Cardiac septum (tissue), 1 donor: Measurements from ENCODE around the gene FAF1. TPM values are rescaled to one million over a fixed set of nuclear protein-coding genes. Genes with fewer than 3 reads are reported as not detected.
"Not testable (repeated sequence)": the region's sequence is repeated elsewhere in the genome, so short reads cannot be mapped to it uniquely, and the experiment has no call there.

Experiments used
- DNase-seq: peaks from one replicate; pipeline ENCODE4 v3.0.0-alpha.2; 2020; ENCODE audit warnings: low spot score
- intact Hi-C: fragments of 100-400 bp; cut with DNase I; formaldehyde crosslinking; loops from one replicate; pipeline ENCODE4 v1.14.0; 2022
- total RNA-seq: library from RNA; stranded (reverse); fragmentation: NEBNext Ultra II Directional; extraction: Animal tissue kit (Norgen Biotek cat#: 25700); gene quantifications from one replicate; pipeline ENCODE4 v1.2.1, GENCODE V29; 2021
- donor health status: DM: no; HTN: no; CAD: no.

The FAF1 gene
- total RNA-seq, 1 donor from 2014 or later = 81.0 TPM

DNA sequence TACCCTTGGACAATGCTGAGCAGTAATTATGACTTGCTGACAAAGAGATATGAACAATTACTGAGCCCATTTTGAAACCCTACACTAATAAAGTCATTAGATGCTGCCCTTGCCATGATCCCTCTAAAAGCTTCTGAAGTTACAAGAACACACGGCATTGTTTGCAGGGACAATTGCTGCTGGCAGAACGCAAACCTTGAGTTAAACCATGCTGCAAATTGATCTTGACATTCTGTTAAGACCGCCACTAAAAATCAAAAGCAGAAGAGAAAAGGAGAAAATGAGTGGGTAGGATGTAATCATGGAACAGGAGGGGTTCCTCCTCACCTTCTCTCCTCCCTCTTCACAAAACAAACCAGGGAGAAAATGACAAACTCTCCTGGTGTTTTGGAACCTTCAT, 400.6 kb downstream of the FAF1 start:
- DNase-seq = no peak
- intact Hi-C loops = no loop called here

DNA sequence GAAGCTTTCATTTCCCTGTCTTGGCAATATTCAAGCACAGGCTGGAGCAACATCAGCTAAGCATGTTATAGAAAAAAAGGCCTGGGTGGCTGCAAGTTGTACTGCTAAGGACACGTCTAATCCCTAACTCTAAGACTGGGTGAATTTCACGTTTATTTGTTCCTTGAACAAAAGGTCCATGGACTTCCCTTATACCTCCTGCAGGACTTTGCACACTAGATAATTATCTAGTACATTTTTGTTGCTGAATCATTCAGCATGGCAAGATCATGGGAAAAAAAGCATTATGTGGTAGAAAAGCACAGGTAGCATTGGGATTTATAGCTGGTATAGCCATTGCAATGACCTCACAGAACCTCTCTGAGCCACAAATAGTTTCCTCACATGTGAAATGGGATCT, 406.1 kb downstream of the FAF1 start:
- intact Hi-C loops = no loop called here

DNA sequence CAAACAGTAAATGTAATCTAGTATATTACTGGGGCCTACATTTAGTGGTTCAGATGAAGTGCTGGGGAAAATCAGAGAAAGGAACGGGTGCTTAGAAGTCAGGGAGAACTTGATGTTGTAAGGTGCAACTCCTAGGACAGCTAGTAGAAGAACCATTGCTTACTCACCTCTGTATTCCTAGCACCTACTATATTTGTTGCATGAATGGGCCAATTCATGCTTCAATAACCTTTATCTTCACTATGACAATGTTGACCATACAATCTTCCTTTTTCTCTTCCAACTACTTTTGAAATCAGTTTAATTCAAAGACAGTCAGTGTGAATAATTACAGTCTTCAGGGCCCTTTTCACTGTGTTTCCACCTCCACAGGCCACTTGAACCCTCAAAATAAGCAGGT, 411.8 kb downstream of the FAF1 start:
- intact Hi-C loops = no loop called here

More for the DNA sequence above, 406.1 kb downstream of the FAF1 start:
- DNase-seq = no peak

DNA sequence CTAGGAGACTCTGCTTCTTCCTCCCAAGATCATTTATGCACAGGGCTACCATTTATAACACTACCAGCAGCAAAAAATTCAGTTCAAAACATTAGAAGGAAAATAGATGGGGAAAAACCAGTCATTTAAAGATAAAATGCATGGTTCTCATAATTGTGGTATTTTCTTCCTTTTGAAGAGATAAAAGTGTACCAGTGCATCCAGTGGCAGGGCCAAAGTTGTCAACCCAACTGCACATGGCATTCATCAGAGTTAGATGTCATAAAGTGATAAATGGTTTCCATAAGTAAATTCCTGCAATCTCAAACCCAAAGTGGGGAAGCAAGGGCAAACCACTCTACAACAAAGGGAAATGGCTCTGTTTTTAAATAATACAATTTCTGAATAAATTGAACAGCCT, 417.7 kb downstream of the FAF1 start:
- intact Hi-C loops = no loop called here
- no peak for DNase-seq

More for the DNA sequence above, 411.8 kb downstream of the FAF1 start:
- DNase-seq = no peak

DNA sequence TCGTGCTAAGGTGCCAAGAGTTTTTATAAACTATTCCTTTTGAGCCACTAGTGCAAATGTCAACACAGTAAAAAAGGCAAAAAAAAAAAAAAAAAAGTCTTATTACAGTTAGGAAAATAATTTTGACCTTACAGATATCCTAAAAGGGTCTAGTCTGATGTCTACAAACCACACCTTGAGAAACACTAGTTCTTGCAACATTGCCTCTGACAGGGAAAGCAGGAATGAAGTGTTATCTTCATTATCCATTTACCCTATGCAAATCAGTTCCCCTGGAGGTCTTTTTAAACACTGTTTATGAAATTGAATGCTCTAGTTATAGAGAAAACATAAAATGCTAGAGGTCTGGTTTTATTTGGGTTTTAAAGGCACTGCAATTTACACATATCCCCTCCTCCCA, 421.6 kb downstream of the FAF1 start:
- intact Hi-C loops = no loop called here
- DNase-seq = no peak

DNA sequence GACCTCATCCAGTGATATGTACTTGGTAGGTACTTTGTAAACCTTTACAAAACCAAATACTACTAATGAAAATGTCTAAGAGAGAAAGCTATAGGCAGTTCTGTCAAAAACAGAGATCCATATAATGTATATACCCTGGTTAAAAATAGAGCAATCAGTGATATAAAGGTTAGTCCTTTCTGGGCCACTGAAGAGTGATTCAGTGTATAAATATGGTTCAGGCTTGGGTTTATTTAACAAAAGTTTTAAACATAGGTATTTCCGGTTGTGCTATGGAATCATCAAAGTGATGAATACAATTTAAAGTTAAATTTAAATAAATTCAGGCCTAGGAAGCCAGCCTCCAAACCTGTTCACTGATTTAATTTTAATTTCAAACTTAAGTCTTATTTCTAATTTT, 428.5 kb downstream of the FAF1 start:
- intact Hi-C loops = no loop called here
- no peak for DNase-seq

DNA sequence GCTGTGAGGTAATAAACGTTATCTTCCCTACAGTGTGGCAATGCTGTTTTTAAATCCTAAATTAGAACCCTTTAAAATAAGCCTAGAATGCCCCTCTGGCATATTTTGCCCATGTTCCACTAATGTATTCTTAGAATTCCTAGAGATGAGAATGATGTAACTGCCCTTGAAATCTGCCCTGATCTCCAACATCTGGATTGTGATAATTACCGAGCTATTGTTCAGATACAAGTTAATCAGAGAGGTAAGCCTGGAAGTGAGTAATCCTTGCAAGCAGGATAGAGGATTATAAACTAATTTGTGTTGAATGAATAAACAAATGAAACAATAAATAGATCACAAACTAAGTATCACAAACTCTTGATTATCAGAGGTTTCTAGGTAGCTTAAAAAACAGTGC, 429.0 kb downstream of the FAF1 start:
- DNase-seq = no peak
- intact Hi-C loops = no loop called here

DNA sequence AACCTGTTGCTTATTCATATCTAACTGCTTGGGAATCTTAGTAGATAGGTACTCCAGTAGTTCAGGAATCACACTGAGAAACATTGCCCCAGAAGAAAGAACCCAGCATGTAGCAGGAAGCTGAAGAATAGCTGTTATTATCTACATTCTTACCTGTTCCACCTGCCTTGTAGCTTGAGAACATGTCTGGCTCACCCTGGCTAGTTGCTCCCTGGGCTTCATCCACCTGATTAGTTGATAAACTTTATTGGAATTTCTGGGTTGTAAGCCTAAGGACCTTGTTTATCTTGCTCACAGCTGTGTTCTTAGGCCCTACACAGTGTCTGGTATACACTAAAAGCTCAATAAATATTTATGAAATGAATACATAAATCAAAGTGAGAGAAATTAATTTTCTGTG, 430.6 kb downstream of the FAF1 start:
- DNase-seq = no peak
- intact Hi-C loops = no loop called here

DNA sequence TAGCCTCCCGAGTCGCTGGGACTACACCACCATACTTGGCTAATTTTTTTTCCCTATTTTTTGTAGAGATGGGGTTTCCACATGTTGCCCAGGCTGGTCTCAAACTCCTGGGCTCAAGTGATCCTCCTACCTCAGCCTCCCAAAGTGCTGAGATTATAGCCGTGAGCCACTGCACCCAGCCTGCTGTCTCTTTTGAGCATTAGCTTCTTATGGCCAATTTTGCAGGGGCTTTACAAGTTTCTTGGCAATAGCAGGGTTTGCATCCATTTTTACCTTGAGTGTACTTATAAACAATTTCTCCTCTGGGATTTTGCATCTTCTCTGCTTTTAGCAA, 432.1 kb downstream of the FAF1 start:
- intact Hi-C loops, DNase-seq: not testable (repeated sequence)

DNA sequence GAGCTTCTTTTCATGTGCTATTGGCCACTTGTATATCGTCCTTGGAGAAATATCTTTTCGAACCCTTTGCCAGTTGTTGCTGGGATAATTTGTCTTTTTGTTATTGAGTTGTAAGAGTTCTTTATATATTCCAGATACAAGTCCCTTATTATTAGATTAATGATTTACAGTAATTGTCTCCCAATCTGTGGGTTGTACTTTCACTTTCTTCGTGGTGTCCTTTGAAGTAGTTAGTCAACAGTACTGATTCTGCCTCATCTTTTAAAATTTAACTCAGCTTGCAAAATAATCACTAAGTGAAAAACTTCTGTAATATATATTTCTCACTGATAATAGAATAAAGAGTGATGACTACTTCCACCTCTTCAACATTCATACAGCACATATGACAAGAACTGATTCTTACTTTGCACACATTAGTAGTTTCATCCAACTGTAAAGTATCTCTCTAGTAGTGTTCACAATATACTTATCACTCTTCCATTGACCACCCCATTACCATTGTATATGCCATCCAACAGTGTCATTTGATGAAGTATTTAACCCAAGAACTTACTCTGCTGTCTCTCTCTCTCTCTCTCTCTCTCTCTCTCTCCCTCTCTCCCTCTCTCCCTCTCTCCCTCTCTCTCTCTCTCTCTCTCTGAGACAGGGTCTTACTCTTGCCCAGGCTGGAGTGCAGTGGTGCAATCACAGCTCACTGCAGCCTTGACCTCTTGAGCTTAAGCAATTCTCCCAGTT, 432.6 kb downstream of the FAF1 start:
- DNase-seq = no peak
- intact Hi-C loops = no loop called here

DNA sequence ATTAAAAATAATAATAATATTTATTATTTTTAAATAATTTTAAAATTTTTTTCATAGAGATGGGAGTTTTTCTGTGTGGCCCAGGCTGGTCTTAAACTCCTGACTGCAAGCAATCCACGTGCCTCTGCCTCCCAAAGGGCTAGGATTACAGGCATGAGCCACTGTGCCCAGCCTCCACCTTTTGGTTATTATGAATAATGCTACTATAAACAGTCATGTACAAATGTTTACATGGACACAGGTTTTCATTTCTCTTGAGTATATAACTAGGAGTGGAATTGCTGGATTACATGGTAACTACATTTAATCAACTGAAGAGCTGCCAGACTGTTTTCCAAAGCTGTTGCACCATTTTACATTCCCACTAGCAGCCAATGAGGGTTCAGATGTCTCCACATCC, 433.6 kb downstream of the FAF1 start:
- no peak for DNase-seq
- intact Hi-C loops = no loop called here

DNA sequence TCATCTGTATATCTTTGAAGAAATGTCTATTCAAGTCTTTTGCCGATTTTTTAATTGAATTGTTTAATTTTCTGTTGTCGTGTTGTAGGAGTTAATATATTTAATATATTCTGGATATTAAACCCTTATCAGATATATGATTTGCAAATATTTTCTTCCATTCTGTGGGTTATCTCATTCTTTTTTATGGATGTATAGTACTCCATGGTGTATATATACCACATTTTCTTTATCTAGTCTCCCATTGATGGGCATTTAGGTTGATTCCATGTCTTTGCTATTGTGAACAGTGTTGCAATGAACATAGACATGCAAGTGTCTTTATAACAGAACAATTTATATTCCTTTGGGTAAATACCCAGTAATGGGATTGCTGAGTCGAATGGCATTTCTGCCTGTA, 436.5 kb downstream of the FAF1 start:
- DNase-seq = no peak
- intact Hi-C loops = no loop called here

DNA sequence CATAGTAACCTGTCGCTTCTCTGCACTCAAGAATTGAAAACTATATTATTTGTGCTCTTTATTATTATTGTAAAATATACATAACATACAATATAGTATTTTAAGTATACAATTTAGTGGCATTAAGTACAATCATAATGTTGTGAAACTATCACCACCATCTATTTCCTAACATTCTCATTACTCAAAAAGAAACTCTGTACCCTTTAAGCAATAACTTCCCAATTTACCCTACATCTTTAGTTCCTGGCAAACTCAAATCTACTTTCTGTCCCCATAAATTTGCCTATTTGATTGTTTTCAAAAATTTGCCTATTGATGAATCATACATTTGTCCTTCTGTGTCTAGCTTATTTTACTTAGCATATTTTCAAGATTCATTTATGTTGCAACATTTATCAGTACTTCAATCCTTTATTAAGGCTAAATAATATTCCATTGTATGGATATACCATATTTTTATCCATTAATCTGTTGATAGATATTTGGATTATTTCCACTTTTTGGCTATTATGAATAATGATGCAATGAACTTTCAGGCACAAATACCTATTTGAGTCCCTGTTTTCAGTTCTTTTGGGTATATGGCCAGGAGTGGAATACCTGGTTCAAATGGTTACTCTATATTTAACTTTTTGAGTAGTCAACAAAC, 437.2 kb downstream of the FAF1 start:
- no peak for DNase-seq
- intact Hi-C loops = no loop called here

DNA sequence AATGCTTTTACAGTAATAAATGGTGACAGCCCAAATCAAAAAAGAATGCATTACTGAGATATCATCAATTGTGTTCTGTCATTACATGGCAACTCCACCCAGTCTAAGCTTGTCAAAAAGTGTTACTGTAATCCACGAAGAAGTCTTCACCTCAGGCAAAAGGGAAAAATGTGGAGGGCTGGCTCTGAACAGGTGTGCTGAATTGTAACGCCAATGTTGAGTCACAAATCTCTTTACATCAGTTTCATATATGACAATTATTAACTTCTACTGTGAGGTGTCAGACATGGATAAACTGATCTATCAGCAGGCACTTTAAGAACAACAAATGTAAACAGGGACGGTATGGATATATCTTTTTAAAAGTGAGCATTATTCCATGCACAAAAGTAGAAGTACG, 438.4 kb downstream of the FAF1 start:
- DNase-seq = no peak
- intact Hi-C loops = no loop called here

DNA sequence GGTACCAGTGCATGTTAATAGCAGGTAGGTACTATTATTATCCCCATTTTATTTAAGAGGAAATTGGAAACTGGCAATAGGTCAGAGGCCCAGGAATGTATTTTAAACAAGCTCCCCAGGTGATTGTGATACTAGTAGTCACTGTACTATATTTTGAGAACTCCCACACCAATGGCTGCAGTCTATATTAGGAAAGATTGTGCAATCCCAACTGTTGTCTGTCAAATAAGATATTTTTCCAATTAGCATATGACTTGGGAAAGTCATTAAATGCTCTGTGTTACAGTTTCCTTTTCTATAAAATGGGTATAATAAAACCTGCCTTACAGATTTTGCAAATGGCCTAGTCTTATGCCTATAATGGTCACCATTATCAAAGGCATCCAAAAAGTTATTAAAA, 442.6 kb downstream of the FAF1 start:
- no peak for DNase-seq
- intact Hi-C loops = no loop called here

DNA sequence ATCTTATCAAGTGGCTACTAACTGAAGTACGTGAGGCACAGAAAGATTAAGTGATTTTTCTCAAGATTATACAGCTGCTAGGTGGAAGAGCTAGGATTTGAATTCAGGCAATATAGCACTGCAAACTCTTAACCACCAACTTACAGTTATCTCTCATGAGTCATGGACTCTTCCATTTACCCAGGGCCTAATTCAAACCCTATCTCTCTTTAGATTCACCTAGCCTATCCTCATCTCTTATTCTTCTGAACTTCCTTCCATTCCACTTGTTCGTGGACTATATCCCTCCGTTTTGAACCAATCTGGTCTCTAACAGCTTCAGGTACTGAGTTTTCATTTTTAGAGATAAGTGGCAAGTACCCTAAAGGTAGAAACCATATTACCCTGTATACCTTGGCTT, 444.0 kb downstream of the FAF1 start:
- no peak for DNase-seq
- intact Hi-C loops = no loop called here

DNA sequence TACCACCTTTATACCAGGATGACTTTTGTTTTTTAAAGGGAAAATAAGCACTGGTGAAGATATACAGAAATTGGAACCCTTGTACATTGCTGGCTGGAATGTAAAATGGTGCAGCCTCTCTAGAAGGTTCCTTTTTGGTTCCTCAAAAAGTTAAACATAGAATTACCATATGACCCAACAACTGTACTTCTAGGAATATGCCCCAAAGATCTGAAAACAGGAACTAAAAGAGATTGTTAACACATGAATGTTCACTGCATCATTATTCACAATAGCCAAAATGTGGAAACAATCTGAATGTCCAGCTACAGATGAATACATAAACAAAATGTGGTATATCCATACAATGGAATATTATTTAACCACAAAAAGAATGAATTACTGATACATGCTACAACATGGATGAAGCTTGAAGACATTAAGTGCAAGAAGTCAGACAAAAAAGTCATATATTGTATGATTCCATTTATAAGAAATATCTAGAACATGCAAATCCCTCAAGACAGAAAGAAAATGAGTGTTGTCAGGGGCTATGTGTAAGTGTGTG, 452.0 kb downstream of the FAF1 start:
- intact Hi-C loops = no loop called here

DNA sequence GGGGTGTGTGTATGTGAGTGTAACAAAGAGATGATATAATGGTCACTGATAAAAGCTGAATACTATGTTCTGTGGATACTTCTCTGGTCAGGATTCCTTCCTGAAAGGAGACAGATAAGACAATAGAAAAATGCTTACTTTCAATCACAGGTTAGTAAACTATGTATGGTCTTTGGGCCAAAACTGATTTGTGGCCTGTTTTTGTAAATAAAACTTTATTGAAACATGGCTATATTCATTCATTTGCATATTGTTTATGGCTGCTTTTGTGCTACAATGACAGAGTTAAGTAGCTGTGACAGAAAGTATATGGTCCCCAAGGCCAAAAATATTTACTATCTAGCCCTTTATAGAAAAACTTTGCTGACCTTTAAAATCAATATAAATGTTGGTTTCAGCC, 454.6 kb downstream of the FAF1 start:
- intact Hi-C loops = no loop called here
- no peak for DNase-seq

More for the DNA sequence above, 452.0 kb downstream of the FAF1 start:
- no peak for DNase-seq

DNA sequence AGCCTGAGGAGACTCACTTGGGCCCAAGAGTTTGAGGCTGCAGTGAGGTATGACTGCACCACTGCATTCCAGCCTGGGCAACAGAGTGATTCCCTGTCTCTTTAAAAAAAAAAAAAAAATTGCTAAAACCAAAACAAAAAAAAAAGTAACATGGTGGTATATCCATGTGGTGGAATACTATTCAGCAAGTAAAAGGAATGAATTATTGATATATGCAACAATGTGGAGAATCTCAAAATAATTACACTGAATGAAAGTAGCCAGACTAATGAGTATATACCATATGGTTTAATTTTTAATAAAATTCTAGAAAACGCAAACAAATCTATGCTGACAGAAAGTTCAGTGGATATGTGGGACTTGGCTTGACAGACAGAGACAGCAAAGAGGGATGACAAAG, 456.6 kb downstream of the FAF1 start:
- no peak for DNase-seq
- intact Hi-C loops = no loop called here

DNA sequence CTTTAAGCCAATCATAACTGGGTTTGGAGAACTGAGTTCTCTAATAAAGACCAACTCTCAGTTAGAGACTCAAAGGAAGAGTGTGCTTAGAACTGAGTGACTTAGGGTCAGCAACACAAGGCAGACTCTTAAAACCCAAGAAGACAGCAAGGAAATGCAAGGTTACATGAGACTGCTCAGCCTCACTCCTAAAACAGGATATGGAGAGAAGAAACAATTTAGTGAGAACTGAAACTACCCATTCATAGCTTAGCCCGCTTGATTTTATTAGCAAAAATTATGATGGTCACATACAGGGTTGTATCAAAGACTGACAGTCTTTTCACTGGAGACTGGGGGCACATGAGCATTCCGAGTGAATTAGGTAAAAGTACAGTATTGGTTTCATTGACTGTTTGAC, 457.9 kb downstream of the FAF1 start:
- intact Hi-C loops = no loop called here
- no peak for DNase-seq

DNA sequence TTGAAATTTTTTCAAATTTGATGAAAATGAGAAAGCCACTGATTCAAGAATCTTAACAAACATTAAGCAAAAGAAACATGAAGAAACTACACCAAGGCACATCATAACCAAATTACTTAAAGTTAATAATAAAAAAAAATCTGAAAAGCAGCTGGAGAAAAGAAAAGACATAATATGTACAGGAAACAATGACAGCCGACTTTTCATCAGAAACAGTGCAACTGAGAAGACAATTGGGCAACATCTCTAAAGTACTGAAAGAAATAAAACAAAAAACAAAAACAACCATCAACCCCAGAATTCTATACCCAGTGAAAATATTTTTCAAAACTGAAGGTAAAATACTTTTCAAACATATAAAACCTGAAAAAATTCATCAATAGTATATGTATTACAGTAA, 463.1 kb downstream of the FAF1 start:
- DNase-seq = no peak
- intact Hi-C loops = no loop called here
